ENCODE results near the gene MAMSTR. TPM values are rescaled to one million over a fixed set of nuclear protein-coding genes. Genes with fewer than 3 reads are reported as not detected.

Gene MAMSTR
- total and polyA plus RNA-seq, 9 of the 15 experiments (the other 6 are each of a cell fraction or from before 2014, with no cell fraction given): 0.08 to 1.00 (median 0.40) TPM; not detected in 1

- TF ChIP-seq ZNF318 (IDR thresholded peaks at IDR 0.05; ENCODE audit: borderline replicate concordance in 1 of 2, low read depth in 1 of 2): no peak
- no peak for TF ChIP-seq ZZZ3 (IDR thresholded peaks at IDR 0.05)
- TF ChIP-seq ESRRA (IDR thresholded peaks at IDR 0.05; ENCODE audit: borderline replicate concordance, low read depth): peak; percentile 98
- TF ChIP-seq ZBTB17 (CRISPR knock-in tag; IDR thresholded peaks at IDR 0.05): no peak
- TF ChIP-seq SMAD4 (CRISPR knock-in tag; conservative IDR thresholded peaks at IDR 0.05): no peak
- no peak for TF ChIP-seq ZNF165 (CRISPR knock-in tag; IDR thresholded peaks at IDR 0.05; ENCODE audit: borderline replicate concordance)
- no peak for TF ChIP-seq MEIS2 (IDR thresholded peaks at IDR 0.05; ENCODE audit: partially characterized antibody)
- TF ChIP-seq ZNF655 (CRISPR knock-in tag; IDR thresholded peaks at IDR 0.05): no peak
- no peak for TF ChIP-seq ZNF699 (CRISPR knock-in tag; IDR thresholded peaks at IDR 0.05; ENCODE audit: insufficient replicate concordance)
- peak; percentile 65 for TF ChIP-seq TAL1 (IDR thresholded peaks at IDR 0.05)
- no peak for TF ChIP-seq USF1 (CRISPR knock-in tag; IDR thresholded peaks at IDR 0.05)
- no peak for TF ChIP-seq HMGXB4 (CRISPR knock-in tag; IDR thresholded peaks at IDR 0.05)
- peak; percentile 22 for TF ChIP-seq TAF1 (IDR thresholded peaks at IDR 0.05; ENCODE audit: control insufficient read depth, extremely low read depth, insufficient read depth, low read length, severe bottlenecking)
- TF ChIP-seq ZNF589 (CRISPR knock-in tag; IDR thresholded peaks at IDR 0.05; ENCODE audit: low read depth): no peak
- 0 out of 2 replicates have a peak, but pooled peaks have one; percentile 19 for TF ChIP-seq JUND (IDR thresholded peaks at IDR 0.05; ENCODE audit: borderline replicate concordance, low read depth, low read length)
- TF ChIP-seq JUND (tag; IDR thresholded peaks at IDR 0.05; ENCODE audit: borderline replicate concordance, low read depth, low read length): no peak
- TF ChIP-seq NR2F6 (CRISPR knock-in tag; IDR thresholded peaks at IDR 0.05): no peak
Measured at GRCh38 chr19:48698046-48698445, 21.5 kb downstream of the MAMSTR start (continued).

Measured in K562 (cell line).